Stimulated activated CD4-positive, alpha-beta T cell treated with anti-CD3 and anti-CD28 coated beads, Interleukin-12 subunit alpha, Interleukin-12 subunit beta, amount 100 ng/mL, for 24 hours (primary cell): ENCODE data around the gene ARHGAP18.

Experiments used
- DNase-seq, 2 experiments: peaks; one replicate each; pipeline ENCODE4 v3.0.0-alpha.2; 2020; ENCODE audit warnings: low read depth in 2 of 2

Gene ARHGAP18

GRCh38 chr6:129719692-129720091 is 9.7 kb upstream of the ARHGAP18 start:
- DNase-seq: no peak

GRCh38 chr6:129717277-129717676 is 7.3 kb upstream of the ARHGAP18 start:
- DNase-seq: no peak

GRCh38 chr6:129713806-129714333 is 3.9 kb upstream of the ARHGAP18 start:
- no peak for DNase-seq

GRCh38 chr6:129711271-129711631 is 1.3 kb upstream of the ARHGAP18 start:
- no peak for DNase-seq

GRCh38 chr6:129710450-129711270 is 683 bp upstream of the ARHGAP18 start:
- no peak for DNase-seq

GRCh38 chr6:129709196-129709768 is 695 bp downstream of the ARHGAP18 start:
- DNase-seq: no peak

GRCh38 chr6:129708496-129709195 is 1.3 kb downstream of the ARHGAP18 start:
- DNase-seq: no peak

- DNase-seq: no peak
Measured at GRCh38 chr6:129707882-129708495, 2.0 kb downstream of the ARHGAP18 start.

GRCh38 chr6:129707028-129707427 is 2.9 kb downstream of the ARHGAP18 start:
- no peak for DNase-seq

- DNase-seq: no peak
Measured at GRCh38 chr6:129705212-129705611, 4.8 kb downstream of the ARHGAP18 start.

- no peak for DNase-seq
Measured at GRCh38 chr6:129704708-129705107, 5.3 kb downstream of the ARHGAP18 start.

GRCh38 chr6:129701721-129702455 is 8.1 kb downstream of the ARHGAP18 start:
- DNase-seq: no peak

- DNase-seq: no peak
Measured at GRCh38 chr6:129700666-129701065, 9.3 kb downstream of the ARHGAP18 start.

GRCh38 chr6:129699659-129700058 is 10.3 kb downstream of the ARHGAP18 start:
- DNase-seq: no peak

GRCh38 chr6:129698430-129698829 is 11.5 kb downstream of the ARHGAP18 start:
- DNase-seq: no peak

- DNase-seq: no peak
Measured at GRCh38 chr6:129697788-129698187, 12.2 kb downstream of the ARHGAP18 start.

- no peak for DNase-seq
Measured at GRCh38 chr6:129696843-129697242, 13.1 kb downstream of the ARHGAP18 start.

- no peak for DNase-seq
Measured at GRCh38 chr6:129696028-129696418, 14.0 kb downstream of the ARHGAP18 start.

GRCh38 chr6:129695373-129696027 is 14.5 kb downstream of the ARHGAP18 start:
- DNase-seq: no peak

GRCh38 chr6:129694036-129694435 is 15.9 kb downstream of the ARHGAP18 start:
- DNase-seq: no peak

- DNase-seq: no peak
Measured at GRCh38 chr6:129692467-129692866, 17.5 kb downstream of the ARHGAP18 start.
